HG02852 (cell line): ENCODE data around the gene SBDS.
A peak's percentile ranks its signal among the peaks of the same experiment; 100 is the strongest.
"Not testable (repeated sequence)": the region's sequence is repeated elsewhere in the genome, so short reads cannot be mapped to it uniquely, and the experiment has no call there.

ENCODE experiments used
- ATAC-seq: cut with Tn5 transposase; IDR thresholded peaks from one replicate; pipeline ENCODE4 v1.9.1; 2021; ENCODE audit warnings: mild to moderate bottlenecking, moderate library complexity; ENCODE audit not compliant: unreplicated experiment

SBDS gene

DNA sequence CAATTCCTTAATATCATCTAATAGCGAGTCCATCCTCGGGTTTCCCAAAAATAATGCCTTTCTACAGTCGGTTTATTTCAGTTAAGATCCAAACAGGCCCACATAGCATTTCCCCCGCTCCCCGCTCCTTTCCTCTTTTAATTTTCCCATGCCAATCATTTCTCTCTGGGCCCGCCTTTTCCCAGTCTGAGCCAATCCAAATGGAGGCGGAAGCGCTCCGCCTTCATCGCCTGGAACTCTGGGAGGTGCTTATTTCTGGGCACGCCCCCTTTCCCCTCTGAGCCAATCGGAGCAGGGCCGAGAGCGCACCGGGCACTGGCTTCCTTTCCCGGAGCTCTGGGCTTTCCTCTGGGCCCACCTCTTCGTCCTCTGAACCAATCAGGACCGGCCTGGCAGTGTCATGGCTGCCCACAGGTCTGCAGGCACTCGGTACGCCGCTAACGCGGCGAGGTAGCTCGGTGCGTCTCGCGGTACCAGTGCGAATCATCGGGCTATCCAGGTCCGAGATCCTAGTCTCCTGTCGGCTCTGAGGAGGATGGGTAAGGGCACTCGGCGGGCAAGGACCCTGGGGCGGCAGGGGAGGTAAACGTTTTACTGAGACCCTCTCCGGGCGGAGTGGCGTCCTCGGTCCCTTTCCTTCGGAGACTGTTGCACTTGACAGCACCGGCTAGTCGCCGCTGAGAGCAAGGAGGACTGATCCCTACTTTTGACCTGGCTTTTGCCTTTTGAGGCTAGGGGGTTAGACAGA lies 1.2 kb upstream of the SBDS start, which contains the start of gene TYW1:
TSS of gene TYW1 (plus strand) at position 390 of the 748 bp plus-strand sequence. CDS start at position 536, 146 bp downstream.
- ATAC-seq: peak; percentile 89

DNA sequence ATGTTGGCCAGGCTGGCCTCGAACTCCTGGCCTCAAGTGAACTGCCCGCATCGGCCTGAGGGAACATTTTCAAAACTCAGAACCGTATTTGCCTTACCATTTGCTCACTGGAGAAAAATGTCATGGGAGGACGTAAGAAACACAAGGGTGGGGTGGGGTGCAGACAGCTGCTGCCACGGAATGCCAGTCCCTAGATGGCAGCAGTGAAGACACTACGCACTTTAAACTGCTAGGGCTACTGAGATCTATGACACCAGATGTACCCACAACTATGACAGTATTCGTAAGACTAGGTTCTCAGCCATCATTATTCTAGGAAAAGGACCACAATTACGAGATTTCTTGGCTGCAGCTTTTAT lies 716 bp downstream of the SBDS start:
- ATAC-seq: not testable (repeated sequence)

DNA sequence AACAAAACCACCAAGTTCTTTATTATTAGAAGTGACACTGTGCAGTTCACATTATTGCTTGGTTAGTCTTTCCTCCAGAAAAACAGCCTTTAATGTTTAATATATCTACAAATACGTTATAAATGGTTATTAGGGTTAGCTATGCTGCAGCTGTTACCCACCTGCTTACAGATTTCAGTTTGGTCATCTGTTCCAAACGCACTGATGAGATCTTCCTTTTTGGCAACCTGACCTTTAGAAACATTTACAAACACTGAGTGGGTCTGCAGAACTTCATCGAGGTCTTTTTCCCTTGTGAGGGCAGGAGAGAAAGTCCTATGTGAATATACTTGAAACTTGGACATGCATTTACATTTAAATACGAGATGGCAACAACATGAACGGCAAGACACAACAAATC lies 1.3 kb downstream of the SBDS start:
- ATAC-seq: not testable (repeated sequence)

DNA sequence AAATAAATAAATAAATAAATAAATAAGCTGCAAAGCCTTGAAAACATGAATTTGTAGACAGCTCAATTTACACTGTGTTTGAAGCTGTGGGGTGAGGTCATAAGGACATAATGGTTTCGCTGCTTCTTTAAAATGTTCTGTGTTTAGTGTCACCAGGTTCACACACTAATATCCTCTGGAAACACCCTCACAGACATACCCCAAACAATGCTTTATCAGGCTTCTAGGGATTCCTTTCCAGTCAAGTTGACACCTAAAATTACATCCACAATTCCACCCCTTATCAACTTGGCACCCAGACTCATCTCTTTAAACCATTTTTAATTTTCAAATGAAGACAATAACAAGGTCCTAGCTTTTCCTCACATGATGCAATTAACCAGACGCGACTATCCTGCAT lies 5.8 kb downstream of the SBDS start:
- ATAC-seq: not testable (repeated sequence)

DNA sequence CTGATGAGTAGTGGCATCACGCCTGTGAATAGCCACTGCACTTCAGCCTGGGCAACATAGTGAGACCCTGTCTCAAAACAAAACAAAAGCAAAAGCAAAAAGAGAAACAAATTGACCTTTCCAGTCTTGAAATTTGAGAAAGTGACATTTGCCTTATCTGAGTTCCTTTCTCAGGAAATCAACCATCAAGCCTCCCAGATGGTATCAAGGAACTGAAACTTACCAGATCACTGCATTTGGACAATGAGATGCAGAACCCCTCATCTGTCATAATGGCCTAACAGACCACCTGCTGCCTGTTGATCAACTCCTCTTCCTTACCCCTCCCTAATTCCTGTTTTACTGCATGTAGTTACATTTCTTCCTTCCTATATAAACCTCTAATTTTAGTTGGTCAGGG lies 15.1 kb downstream of the SBDS start:
- ATAC-seq: not testable (repeated sequence)

DNA sequence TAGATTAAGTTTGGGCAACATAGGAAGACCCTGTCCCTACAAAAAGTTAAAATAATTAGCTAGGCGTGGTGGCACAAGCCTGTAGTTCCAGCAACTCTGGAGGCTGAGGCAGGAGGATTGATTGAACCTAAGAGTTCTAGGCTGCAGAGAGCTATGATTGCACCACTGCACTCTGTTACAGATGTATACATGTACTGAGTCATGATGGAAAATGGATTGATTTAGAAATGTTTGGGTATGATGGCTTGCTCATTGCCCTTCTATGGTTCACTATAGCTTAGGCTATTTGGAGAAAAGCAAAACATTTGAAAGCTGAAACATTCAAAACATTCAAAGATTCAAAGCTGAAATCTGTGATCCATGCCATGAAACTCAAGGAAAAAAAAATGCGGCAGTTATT lies 16.4 kb downstream of the SBDS start:
- ATAC-seq: not testable (repeated sequence)

DNA sequence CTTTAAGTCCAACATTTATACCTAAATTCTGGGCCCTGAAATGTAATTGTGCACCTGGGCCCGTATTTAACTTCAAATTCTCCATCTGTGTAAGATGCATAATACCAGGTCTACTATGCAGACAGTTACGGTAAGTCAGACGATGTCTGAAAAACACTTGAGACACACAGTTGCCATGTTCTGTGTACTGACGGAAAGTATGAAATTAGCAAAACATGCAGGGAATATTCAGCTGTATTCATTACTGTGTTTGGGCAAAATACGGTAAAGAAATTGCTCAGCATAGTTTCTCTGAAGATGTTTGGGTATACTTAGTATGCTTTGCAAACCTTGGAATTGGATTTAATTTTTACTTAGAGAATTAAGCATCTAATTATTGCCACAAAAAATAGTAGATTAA lies 17.1 kb downstream of the SBDS start:
- ATAC-seq: not testable (repeated sequence)

DNA sequence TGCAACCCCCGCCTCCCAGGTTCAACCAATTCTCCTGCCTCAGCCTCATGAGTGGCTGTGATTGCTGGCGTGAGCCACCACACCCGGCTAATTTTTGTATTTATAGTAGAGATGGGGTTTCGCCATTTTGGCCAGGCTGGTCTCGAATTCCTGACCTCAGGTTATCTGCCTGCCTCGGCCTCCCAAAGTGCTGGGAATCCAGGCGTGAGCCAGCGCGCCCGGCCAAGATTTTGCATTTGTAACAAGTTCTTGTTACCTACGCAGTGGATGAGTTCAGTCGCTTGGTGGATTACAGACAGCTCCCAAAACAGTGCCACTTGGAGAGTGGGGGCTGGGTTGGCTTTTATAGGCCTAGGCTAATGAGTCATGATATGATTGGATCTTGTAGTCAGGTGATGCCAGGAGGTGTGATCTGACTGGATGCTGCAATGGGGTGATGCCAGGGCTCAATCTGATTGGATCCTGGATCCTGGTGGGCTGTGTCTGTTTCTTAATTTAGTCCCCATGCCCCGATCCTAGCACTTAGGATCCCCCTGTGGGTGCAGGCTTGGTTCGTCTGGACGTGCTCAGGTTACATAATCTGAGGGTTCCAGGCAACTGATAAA lies 20.3 kb downstream of the SBDS start:
- ATAC-seq: no peak

DNA sequence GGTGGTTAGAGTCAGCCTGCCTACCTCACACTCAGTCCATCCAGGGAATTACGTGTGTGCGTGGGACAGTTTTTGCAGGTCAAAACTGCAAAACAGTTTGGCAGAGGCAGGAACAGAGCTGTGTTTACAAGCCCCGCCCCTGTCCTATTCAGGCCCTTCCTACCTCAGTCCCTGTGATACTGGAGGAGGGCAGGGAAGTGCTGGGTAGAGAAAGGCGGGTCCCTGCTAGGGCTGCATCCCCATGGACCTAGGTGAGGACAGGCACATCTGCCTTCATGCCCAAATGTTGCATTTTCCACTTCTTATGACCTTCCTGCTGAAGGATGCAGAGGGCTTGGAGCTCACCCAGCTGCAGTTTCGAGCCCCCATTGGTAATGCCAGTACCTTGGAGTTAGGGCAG lies 25.1 kb downstream of the SBDS start:
- no peak for ATAC-seq

DNA sequence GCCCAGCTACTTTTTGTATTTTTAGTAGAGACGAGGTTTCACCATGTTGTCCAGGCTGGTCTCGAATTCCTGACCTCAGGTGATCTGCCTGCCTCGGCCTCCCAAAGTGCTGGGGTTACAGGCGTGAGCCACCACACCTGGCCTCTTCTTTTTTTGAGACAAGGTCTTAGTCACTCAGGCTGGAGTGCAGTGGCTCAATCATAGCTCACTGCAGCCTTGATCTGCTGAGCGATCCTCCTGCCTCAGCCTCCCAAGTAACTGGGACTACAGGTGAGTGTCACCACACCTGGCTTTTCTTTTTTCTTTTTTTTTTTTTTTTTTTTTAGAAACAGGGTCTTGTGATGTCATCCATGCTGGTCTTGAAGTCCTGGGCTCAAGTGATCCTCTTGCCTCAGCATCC lies 26.4 kb downstream of the SBDS start:
- not testable (repeated sequence) for ATAC-seq

DNA sequence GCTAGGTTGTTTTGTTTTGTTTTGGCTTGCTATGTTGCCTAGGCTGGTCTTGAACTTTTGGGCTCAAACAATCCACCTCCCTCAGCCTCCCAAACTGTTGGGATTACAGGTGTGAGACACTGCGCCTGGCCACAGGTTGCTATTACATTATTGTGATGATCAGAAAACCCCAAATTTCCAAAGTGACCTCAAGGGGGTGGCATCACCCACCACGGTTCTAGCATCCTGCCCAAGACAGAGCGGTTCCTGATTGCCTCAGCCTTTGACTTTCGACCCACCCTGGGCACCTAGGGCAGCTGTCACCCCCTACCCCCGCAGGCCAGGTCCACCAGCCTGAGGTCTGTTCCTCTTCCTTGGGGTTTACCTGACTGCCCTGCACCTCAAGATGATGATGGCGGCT lies 28.4 kb downstream of the SBDS start:
- ATAC-seq: no peak

DNA sequence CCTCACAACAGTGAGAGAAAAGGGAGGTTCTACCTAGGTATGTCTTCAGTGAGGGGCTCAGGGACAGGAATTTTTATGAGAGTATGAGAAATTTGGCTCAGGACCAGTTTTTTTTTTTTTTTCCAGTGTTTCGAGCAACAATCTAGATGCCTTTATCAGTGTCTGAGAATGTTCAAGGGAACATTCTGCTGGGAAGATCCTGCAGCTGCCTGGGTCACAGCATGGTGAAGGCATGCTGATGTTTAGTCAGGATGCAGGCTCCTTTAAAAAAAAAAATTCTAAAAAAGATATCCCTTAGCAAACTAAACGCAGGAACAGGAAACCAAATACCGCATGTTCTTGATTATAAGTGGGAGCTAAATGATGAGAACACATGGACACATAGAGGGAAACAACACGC lies 31.0 kb downstream of the SBDS start:
- no peak for ATAC-seq

DNA sequence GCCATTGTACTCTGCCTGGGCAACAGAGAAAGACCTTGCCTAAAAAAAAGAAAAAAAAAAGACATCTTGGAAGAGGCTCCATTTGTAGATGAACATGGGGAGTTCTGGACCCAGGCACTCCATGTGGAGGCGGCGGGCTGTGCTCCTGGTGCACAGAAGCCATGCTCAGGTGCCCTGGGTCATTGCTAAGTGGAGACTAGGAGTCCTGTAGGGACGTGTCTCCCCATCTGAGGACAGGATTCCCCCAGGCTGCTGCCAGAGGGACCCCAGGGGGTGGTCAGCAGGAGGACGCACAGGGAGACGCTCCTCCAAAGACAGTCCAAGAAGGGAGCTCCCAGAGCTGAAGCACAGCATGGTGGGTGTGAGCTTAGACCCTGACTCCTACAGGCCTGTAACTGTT lies 34.3 kb downstream of the SBDS start:
- no peak for ATAC-seq

DNA sequence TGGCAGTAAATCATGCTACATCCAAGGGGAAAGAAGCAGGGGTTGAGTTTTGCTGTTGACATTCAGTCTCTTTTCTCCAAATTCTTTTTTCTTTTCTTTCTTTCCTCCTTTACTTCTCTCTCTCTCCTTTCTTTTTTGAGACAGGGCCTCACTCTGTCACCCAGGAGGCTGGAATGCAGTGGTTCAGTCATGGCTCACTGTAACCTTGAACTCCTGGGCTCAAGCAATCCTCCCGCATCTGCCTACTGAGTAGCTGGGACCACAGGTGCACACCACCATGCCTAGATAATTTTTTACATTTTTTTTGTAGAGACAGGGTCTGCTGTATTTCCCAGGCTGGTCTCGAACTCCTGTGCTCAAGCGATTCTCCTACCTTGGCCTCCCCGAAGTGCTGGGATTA lies 35.2 kb downstream of the SBDS start:
- ATAC-seq: no peak

DNA sequence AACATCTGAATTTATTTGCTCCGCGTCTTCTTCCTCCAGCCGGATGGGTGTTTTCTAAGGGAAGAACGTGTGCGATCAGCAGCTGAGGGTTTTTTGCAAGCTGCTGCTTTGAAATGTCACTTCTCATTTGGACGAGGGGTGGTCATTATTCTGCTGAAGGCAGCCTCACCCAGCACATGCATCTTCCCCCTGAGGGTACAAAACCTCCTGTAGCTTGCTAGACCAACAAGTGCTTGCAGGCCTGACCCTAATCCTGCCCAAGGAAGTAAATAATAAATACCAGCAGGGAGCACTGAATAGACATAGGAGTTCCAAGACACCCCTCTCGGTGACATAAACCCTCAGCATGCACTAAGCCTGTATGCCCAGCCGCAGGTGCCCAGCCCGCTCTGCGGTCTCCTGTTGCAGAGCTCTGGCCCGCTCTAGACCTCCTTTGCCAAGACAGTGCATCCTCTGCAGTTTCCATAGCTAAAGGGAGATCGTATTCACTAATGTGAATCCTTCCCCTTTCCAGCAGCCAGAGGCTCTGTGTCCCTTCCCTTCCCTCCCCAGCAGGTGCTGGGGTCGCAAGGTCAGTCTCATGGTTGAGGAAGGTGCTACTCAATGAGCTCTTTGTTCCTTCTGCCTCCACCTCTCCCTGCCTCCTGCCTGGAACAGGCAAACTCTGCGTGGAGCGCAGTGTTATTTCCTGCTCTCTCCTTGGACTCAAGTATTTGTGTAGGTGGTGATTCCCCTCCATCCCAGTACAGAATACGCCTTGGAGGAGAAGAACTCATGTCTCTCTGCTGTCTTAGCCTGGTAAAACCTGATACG lies 36.6 kb downstream of the SBDS start:
- ATAC-seq: no peak

DNA sequence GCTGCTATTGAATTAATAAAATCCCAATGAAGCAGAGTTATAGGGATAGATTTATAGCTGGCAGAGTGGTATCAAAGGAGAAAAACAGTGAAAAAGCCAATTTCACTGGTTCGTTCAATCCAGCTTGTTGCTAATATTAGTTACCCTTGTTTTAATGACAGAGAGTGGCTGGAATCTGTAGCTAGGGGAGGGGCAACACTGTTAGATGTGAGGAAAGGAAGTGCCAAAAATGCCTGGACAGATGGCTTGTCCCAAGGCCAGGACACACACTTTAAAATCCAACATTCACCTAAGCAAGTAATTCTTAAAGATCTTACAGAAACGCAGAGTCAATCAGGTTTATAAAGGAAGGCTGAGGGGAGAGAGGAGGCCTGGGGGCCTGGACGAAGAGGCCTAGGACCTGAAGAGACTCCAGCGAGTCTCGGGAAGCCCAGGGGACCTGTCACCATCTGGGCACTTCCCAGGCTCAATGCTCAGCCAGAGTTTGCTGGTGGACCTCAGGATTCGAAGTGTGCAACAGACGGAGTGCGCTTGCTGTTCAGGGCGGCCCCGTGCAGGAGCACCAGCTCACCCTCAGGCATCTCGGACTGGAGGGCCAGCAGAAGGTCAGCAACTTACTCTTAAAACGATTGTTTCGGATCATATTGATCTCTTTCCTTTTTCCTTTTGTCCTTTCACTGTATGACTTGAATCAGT lies 37.6 kb downstream of the SBDS start:
- no peak for ATAC-seq

DNA sequence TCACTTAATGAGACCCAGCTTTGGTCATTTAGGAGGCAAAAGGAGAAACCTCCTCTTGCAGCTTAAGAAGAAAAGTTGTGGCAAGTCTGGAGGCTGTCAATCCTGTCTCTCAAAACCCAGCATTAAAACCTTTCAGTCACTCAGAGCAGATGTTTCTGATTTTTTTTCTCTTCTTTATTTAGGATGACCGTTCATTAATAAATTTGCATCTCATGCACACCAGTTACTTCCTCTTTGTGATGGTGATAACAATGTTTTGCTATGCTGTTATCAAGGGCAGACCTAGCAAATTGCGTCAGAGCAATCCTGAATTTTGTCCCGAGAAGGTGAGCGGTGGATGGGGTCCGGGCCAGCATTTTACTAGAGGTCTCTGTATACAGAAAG lies 42.4 kb downstream of the SBDS start:
- no peak for ATAC-seq

DNA sequence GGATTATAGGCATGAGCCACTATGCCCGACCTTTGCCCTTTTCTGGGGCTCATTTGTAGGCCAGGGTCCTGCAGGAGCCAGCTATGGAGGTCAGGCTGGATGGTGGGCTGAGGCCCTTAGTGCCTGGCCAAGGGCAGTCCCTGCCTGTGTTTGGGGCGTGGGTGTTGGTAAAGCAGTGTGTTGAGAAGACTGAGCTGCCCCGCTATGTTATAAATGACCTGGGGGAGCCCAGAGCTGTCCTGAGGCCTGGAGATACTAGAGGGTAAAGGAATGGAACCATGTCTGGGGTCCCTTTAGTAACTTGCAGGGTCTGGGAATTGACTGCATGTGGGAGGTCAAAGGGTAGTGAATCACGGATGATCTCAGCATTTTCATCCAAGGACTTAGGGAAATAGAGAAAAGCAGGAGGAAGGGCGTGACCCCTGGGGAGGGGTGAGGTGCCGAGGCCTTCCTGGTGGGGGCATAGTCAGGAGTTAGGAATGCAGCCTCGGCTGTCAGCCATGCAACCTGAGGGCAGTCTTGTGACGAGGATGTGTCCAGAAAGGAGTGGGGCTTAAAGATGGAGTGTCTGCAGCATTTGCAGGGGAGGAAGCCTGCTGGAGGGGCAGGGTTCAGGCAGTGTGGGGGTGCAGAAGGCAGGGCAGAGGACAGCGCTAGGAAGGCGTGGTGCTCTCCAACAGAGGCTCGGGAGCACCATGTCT lies 42.9 kb downstream of the SBDS start:
- ATAC-seq: no peak

DNA sequence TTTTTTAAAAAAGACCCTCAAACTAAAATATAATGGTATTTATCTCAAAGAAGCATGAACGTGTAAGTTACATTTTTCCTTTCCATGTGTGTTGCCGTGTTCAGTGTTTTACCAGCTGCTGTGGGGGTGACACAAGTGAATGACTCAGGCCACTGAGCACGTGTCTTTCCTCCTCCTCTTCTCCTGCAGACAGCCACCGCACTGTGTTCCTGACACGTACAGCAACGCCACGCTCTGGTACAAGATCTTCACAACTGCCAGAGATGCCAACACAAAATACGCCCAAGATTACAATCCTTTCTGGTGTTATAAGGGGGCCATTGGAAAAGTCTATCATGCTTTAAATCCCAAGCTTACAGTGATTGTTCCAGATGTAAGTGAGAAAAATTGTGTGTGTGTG lies 44.6 kb downstream of the SBDS start:
- no peak for ATAC-seq

DNA sequence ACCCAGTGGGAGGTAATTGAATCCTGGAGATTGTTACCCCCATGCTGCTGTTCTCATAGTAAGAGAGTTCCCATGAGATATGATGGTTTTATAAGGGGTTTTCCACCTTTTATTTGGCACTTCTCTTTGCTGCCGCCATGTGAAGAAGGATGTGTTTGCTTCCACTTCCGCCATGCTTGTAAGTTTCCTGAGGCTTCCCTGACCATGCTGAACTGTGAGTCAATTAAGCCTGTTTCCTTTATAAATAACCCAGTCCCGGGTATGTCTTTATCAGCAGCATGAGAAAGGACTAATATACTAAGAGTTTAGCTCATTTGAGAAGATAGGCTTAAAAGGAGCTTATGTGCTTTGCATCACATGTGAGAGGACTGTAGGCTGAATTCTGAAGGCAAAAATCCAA lies 45.1 kb downstream of the SBDS start:
- ATAC-seq: no peak
